Embryonic facial prominence (tissue), 1 donor: Measurements from ENCODE around the gene ZBTB7A.

Source experiments
- DNase-seq: peaks from one replicate; pipeline ENCODE4 v3.0.0-alpha.2; 2016; ENCODE audit errors: extremely low spot score

Gene ZBTB7A

DNA sequence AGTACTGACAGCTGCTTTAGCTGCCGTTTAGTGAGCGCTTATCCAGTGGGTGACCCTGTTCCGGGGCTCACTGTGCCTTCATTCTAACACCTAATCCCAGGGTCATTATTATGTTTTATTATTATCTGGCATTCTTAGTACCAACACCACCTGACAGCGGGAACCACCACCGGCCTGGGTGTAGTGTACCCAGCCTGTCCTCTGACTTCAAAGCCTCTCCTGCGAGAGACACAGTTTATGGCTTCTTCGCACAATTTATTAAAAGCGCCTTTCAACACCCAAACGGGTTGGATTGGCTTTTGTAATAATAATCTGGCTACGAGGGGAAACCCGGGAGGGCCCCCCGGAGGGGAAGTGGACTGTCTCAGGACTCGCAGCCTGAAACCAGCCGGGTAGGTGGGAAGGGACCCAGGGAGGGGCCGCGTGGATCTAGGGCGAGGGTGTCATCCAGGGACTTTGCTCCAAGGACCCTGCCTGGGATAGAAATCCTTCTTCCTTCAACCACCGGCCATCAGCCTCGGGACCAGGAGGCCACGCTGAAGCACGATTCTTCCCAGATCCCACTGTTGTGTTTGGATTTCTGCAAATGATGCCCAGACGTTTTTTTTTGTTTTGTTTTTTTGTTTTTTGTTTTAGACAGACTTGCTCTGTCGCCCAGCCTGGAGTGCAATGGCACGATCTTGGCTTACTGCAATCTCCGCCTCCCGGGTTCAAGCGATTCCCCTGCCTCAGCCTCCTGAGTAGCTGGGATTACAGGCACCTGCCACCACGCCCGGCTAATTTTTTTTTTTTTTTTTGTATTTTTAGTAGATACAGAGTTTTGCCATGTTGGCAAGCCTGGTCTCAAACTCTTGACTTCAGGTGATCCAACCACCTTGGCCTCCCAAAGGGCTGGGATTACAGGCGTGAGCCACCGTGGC, 1.6 kb upstream of the ZBTB7A start:
- DNase-seq = no peak

DNA sequence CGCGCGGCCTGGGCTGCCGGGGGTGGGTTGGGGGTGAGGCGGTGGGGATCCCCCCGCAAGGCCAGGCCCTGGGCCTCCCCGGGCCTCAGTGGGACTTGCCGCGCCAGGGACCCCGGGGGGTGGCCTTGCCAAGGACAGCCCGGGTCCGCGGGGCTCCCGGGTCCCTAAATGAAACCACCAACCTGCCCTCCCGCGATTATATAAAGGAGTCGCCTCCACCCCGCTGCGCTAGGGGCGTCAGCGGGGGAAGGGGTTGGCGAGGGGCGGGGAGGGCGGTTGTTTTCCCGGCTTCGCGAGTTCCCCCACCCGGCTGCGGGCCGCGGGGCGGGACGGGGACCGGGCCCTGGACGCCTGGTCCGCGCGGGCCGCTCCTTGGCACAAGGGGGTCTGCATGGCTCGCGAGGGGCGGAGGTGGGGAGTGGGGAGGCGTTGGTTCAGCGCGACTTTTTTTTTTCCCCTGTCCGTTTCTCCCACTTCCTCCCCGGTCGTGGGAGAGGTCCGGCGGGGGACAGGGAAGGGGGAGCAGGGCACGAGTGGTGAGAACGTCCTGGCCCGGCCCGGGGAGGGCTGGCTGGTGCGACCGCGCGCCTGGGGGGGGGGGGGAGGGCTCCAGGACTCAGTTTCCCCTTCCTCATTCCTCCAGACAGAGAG, 822 bp upstream of the ZBTB7A start:
- no peak for DNase-seq

DNA sequence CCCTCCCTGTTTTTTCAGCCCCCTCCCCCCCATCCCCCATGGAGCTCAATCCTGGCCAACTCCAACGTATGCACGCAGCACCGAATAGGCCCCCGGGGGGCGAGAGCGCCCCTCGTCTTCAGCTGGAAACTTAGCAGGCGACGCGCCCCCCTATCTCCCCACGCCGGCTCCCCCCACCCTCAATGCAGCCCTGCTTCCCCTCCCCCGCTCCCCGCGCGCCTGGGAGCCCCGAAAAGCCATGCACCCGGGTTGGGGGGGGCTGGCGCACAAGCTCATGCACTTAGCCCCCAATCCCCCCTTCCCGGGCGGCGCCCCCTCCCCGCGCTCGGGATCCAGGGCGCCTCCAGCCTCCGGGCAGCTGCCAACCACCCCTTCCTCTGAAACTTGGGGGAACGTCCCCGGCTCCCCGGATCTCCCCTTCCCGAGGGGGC, 508 bp downstream of the ZBTB7A start:
- no peak for DNase-seq

DNA sequence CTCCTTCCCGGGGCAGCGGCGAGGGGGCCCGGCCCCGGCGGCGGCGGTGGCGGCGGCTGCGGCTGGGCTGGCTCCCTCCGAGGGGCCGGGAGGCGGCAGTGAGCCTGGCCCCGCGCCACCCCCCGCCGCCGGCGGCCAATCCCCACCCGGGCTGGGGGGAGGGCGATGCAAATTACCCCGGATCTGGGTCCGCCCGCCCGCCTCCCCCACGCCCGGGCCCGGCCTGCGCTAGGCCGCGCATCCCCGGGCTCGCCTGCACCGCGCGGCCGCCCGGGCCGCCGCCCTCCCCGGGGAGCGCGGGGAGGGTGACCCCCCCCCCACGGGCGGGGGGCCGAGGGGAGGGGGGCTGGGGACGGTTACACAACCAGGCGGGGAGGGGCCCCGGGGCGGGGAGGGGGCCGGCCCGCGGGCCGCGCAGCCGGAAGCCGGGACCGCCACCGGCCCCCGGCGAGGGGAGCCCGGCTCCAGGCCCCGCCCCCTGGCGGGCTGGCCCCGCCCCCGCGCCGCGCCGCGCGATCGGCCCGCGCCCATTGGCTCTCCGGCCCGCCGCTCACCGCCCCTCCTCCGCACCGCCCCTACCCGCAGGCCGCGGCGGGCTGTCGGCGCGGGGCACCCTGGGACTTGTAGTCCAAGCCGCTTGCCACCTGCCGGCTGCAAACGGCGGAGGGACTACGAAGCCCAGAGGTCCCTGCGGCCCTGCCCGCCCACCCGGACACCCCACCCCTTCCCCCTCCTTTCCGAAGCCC, 1.1 kb downstream of the ZBTB7A start:
- DNase-seq = peak; percentile 91

GRCh38 chr19:4064496-4065260, 2.0 kb downstream of the ZBTB7A start:
- no peak for DNase-seq

DNA sequence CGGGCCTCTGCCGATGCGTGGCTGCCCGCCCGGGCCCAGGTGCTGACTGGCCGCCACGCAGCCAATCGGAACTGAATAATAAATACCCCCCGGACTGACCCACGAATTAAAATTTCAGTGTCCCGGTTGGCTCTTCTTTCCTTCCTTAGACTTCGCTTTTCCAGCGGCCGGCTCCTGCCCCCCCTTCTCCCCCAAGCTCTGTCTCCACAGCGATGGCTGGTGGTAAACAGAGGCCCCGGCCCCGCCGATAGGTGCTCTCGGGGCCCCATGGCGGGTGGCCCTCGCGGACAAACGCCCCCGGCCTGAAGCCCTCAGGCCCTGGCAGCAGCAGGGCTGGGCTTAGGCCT, 2.6 kb downstream of the ZBTB7A start:
- no peak for DNase-seq

- no peak for DNase-seq
These were observed 3.1 kb downstream of the ZBTB7A start for GRCh38 chr19:4063369-4064148.

DNA sequence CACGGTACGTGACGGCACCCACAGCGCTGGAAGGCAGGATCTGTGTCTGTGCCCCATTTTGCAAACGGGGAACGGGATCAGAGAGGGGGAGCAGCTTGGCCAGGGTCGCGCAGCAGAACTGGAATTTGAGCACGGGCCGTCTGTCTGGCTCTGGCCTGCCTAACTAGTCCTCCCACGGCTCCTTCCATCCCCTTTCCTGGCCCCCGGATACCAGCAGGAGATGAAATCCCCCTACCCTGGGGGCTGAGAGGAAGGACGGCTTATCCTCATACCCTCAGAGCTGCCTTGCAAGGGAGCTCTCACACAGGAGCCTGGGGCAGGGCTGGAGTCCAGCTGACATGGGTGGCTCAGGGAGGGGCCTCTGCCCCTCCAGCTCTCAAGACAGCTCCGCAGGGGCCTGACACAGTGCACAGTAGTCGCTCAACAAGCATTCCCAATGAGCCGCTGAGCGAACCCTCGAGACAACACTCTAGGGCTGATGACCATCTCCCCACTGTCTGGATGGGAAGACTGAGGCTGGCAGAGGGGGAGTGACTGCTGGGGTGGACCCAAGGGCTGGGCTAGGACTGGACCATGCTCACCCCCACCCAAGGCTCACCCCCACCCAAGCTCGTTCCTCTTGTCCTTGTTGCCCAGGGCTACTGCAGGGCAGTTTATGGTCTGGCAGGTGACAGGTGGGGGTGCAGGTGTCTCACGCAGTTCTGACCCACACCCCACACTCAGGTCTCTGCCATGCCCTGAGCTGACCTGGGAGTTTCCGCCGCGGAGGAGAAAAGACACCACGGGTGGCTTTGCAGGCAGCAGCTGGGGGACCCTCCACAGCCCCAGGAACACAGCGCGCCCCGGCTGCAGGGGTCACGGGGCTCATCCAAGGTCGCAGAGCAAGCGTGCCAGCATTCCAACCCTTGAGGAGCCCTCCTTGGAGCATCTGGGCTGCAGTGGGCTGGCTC, 4.0 kb downstream of the ZBTB7A start:
- no peak for DNase-seq

DNA sequence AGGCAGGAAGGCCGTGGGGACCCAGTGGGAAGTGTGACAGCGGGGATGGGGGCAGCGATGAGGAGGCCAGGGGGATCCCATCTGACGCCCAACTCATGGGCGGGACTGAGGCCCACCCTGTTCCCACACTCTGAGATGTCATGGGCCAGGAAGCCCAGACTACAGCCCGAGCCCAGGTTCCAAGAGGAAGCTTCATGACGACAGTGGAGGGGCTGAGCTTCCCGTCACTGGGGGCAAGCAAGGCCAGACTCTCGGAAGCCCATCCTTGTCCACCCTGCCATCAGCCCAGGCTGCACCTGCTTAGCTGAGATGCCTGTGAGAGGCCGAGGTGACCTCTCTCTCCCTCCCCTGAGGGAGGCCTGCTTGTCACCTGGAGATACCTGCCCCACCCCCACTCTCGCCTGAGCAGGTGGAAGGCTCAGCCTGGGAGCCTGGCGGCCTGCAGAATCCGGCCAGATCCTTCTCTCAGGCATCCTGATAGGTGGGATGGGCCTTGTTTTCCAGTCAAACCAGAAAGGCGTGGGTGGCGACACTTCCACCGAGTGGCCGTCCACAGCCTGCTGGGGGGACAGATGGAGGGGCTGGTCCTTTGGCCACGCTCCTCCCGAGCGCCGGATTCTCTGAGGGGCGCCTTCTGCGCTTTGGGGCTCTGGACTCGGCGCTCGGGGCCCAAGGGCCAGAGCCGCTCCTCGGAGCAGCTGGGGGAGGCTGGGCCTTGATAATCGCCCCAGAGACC, 4.8 kb downstream of the ZBTB7A start:
- no peak for DNase-seq

- no peak for DNase-seq
These were observed 5.5 kb downstream of the ZBTB7A start for GRCh38 chr19:4061178-4061682.

GRCh38 chr19:4060621-4061177, 6.0 kb downstream of the ZBTB7A start:
- DNase-seq = no peak

DNA sequence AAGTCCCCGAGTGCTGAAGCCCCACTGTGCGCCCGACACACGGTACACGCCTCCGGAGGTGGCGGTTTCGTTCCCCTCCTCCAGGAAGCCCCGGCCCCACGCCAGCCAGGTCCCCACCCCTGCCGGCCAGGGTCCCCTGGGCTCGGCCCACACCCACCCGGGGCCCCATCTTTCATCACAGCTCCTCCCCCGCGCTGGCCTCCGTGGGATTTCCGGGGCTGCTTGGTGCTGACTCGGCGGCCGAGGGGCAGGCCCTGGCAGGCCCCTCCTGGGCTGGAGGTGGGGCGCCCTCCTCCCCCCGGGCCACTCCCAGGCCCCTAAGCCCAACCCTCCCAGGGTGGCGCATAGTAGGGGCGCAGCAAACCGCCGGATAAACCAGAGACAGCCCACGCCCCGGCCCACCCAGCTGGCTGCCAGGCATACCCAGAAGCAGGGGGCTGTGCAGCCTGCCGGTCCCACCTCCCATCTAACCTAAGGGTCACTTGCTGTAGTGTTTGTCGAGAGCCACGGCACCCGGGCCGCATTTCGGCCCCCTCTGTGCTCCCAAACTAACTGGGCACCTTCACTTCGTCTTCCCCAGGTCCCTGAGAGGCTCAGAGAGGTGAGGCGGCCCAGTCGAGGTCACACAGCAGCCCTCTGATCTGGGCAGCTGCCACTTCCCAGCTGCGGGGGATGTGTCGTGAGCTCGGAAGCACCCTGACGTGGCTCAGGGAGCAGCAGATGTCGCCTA, 6.6 kb downstream of the ZBTB7A start:
- no peak for DNase-seq

DNA sequence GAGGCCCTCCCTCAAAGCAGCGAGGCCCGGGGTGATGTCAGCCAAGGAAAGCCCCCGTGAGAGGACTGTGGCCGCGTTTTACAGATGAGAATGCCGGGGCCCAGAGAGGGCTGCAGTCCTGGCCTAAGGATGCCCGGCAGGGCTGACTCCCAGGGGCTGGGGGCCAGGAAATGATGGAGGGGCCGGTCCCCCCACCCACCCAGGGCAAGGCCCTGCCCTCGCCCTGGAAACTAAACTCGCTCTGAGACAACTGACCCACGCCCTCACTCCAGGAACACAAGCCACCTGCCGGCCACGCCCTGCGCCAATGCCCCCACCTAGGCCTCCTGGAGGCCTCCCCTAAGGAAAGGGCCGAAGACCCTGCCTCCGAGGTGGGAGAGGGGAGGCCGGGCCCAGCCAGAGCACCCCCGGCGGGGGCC, 7.2 kb downstream of the ZBTB7A start:
- no peak for DNase-seq

GRCh38 chr19:4058693-4059452, 7.8 kb downstream of the ZBTB7A start:
- DNase-seq = no peak

GRCh38 chr19:4057931-4058692, 8.6 kb downstream of the ZBTB7A start:
- DNase-seq = no peak

DNA sequence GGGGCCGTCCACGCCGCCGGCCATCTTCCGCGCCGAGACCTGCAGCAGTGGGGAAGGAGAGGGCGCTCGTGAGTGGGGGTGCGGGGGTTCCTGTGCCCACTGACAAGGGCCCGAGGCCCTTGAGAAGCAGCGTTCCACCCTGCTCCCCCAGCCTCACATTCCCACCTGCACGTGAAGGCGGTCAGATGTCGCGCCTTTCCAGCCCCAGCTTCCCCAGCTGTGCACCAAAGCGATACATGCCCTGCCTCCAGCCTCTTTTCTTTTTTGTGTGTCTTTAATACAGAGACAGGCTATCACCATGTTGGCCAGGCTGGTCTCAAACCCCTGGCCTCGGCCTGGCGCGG, 11.5 kb downstream of the ZBTB7A start:
- DNase-seq = no peak
